Measurements from ENCODE around the gene CRY1.

- TF ChIP-seq CTCF (IDR thresholded peaks at IDR 0.05) (peak in 1 of 4 donors; percentile 17), POLR2A (IDR thresholded peaks at IDR 0.05) (no peak)
Measured at GRCh38 chr12:107126796-107127481, 33.6 kb upstream of the CRY1 start.
